Stimulated activated CD4-positive, alpha-beta T cell treated with anti-CD3 and anti-CD28 coated beads, Interleukin-15, amount 100 ng/mL, for 24 hours (primary cell): ENCODE data around the gene PTMA.

Experiments
- DNase-seq: peaks from one replicate; pipeline ENCODE4 v3.0.0-alpha.2; 2020

Gene PTMA

DNA sequence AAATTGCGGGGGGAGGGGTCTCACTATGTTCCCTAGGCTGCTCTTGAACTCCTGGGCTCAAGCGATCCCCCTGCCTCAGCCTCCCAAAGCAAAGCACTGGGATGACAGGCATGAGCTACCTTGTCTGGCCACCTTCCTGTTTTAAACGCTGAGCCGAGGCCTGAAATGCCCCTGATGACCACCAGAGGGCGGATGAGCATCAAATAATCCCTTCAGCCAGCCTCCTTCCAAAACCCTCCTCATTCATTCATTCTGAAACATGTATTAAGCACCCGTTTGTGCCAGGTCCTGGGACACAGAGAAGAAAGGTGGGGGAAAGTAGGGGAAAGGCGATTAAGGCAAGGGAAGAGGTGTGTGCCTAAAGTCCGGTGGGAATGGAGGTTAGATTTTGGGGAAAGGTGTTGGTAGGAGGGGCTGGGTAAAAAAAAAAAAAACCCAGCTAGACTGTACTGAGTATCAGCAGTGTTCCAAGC, 30.7 kb upstream of the PTMA start:
- peak; percentile 86 for DNase-seq

DNA sequence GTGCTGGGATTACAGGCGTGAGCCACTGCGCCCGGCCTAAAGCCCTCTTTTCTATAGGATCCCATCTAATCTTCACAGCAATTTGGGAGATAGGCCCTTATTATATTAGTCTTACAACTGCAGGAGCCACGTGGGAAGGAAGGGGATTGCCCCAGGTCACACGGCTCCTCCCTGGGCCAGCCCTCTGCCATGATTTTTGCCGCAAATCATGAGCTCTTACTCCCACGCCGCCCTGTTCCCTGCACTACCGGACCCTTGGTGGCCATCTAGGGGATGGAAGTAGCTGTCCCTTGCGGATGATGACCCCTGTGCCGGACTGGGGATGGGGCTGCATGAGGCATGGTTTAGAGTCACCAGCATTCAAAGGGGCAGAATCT, 28.4 kb upstream of the PTMA start:
- no peak for DNase-seq

DNA sequence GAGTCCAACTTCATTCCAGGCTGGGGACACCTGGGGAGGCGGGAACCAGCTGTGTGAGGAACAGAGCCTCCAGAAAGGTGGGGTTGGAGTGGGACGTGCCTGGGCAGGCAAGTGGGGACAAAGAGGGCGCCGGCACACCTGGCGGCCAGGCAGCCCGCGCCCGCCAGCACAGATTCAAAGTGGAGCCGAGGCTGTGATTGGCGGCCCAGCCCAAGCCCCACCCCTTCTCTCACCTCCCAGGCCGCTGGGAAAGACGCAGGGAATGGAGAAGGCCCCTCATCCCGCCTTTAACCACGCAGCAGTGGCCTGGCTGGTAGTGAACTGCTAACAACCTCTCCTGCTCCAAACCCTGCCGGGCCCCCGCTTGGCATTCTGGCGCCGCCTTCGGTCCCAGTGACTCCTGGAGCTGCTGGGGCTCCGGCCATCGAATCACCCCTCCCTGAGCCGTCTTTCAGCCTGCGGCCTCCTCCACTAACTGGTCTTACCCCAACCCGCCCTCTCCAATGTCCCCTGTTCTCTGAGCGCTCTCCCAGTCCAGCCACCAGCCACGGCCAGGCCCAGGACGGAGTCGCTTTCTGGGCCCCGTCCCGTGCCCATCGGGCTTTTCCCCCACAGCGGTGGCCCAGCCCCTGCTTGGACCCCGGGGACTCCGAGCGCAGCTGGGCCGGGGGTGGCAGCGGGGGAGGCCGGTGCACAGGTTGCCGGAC, 27.9 kb upstream of the PTMA start:
- DNase-seq: no peak

DNA sequence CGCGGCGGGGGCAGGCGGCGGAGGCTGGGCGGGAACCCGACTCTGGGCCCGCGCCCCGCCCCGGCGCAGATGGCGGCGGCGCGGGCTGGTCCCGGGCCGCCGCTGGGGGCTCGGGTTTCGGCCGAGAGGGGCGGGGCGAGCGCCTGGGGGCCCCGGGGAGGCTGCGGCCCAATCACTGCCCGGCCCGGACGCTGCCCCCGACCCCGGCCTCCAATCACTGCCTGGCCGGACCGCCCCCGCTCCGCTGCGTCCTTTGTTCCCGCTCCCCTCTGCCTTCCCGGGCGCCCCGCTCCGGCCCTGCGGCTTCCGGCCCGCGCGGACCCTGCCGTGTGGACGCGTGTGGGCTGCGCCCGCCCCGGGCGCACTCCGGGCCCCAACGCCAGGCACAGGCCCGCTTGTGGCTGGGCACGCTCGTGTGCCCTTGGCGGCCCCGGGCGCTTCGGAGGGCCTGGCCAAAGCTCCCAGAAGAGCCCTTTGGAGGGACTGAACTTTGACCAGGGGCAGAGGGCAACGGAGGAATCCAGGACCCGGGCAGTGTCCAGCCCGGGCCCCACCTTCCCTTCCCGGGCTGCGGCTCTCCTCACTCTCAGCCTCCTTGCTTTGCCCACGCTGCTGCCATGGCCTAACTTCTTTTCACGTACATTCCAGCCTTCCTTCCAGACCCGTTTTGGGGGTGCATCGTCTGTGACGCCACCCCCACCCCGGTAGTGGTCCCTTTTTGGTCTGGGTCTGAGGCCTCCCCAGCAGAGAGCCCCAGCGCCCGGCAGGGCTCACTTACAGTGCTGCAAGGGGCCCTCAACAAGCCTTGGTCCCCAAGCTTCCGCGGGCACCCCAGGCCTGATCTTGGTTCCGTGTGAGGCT, 27.1 kb upstream of the PTMA start:
- DNase-seq: peak; percentile 42

DNA sequence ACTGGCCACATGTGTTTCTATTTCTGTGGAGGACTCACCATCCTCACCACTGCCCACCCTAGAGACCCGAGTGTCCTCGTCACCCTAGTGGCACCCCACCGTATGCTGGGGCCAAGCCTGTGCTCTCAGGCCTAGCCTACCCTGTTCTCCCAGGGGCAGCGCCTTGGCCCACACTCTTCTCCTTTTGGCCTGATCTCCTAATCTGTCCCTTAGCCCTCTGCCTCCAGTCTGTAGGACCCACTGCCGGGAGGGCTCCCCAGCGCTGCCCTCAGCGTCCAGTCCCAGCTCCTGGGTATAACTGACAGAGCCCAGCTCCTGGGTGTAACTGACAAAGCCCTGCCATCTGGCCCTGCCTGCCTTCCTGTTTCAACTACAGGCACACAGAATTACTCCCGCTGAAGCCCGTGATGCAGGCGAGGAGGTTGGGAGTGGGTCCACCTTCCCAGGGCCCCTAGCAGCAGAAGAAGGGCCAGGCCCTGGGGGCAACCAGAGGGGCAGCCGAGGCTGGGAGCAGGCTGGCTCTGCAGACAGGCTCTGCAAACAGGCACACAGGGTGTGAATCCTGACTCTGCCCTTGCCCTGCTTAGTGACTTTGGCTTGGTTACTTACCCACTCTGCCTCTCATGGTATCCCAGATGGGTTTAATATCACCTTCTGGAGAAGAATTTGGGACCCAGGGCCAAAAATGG, 25.6 kb upstream of the PTMA start:
- no peak for DNase-seq

DNA sequence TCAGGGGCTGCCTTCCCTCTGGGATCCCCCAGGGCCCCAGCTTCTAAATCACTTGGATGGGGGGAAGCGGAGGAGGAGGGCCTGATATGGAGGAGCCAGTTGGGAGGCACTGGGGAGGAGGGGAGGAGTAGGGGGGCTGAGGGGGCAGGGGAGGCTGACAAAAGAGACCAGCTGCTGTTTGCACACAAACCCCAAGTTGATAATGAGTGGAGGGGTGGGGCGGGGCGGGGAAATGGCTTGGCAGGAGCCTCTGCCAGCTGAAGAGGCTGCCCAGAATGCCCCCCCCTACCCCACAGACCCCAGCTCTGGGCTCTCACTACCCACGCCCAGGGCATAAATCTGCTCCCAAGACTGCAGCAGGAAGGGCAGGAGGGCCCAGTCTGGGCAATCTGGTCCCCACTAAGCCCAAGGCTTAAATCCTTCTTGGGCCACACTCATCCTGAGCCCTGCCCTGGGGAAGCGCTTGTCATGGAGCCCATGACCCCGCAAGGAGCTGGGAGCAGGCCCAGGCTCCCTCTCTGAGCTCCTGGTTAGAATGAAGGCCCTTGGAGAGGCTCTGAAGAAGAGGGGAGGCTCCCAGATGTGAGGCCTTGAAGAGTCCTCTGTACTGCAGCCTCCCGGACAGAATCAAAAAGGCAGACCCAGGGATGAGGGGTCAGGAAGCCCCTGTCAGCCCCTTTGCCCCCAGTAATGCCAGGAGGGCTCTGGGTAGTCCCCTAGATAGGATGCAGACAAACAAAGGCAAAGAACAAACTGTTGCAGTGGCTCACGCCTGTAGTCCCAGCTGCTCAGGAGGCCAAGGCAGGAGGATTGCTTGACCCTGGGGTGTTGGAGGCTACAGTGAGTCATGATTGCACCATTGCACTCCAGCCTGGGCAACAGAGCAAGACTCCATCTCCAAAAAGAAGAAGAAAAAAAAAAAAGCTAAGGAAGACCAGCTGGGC, 24.8 kb upstream of the PTMA start:
- no peak for DNase-seq

DNA sequence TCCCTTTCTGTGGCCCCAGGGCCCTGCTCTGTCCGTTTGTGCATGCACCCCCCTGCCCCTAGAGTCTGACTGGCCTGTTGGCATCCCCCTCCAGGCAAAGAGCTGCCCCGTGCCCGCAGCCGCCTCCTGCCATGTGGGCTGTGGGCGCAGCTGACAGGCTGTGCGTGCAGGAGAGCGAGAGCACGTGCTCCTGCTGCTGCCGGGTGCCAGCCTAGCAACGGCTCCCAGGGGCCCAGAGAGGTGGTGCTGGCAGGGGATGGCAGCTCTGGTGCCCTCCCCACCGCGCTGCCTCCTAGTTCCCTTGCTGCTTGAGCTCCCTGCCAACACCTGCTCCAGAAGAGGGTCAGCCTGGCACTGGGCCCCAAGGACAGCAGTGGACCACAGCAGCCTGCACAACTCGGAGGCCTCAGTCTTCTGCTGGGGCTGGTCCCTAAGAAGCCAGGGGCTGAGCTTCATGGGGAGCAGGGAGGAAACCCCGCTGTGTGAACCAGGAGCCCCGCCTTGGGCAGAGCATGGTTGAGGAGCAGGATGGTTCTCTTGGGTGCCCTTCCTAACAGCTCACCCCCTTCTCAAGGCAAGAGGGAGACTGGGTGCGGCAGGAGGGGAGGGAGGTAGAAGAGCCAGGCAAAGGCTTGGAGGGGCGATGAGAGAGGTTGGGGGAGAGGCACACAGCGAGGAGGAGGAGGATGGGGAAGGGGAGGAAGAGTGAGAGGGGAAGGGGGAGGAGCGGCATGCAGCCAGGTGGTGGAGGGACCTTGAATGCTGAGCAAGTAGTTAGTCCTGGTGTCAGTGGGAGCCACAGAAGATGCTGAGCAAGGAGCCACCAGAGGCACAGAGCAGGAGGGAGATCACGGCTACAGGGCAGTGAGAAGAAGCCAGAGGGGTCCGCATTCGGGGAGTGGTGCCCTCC, 23.8 kb upstream of the PTMA start:
- DNase-seq: no peak

DNA sequence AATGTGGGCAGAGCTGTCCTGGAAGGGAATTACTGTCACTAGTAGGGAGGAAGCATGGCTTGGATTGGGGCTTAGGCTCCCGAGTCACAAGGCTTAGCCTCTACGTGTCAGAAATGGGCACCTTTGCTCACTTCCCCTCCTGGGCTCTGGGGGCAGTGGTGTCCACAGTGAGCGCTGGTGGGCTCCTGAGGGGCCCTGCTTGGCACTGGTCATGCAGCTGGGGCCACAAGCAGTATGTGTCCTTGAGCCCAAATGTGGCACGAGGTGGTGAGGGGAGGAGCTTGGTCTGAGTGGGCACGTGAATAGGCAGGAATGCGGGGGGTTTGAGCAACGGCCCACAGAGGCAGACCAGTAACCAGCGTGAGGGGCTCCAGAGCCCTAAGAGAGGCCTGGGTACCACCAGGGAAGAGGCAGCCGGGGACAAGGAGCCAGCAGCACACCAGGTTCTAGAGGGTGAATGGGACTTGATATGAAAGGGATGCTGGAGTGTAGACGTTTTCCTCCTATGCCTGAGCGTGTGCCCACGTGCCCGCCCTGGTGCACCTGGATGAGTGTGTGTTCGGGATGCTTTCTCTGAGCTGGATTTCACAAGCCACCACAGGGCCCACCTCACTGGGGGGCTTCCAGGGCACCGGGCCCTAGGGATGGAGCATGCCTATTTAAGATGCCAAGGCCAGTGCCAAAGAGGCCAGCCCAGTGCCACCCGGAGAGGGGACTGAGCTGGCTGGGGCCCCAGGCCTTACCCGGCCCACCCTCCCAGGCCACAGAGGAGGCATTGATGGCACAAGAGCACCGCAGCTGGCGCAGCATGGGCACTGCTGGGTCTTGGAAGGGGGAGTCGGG, 22.8 kb upstream of the PTMA start:
- no peak for DNase-seq

DNA sequence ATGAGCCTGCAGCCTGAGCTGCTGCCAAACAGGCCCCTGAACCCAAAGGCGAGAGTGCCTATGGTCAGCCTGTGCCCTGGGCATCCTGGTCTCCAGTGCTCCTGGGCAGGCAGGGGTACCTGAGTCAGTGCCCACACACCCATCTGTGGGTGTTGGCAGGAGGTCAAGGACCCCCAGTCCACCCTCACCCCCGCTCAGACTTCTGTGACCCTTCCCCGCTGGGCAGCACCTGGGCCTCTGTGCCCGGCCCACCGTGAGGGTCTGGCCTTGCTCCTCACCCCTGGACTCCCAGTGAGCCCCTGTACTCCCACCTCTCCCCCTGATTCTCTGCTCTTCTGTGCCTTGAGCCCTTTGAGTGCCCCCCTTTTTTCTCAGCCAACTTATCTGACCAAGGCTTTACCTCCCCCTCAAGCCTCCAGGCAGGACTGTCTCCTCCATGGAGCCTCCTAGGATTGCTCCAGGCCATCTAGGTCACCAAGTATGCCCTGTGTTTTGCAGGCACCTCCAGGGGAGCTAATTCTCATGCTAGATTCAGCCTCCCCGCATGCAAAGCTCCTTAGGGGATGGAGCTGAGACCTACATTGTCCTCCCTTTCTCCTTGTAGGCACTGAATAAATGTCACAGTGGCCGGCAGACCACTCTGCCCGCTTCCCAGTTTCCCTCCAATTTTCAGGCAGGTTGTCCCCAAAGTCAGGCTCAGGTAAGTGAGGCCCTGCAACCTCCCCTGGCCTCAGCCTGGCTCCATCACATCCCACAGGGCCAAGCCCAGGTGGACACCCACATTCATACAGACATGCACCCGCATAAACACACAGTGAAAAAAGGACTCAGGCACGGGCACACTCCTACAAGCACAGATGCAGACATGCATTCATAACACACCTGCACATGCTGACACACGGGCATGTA, 21.9 kb upstream of the PTMA start:
- DNase-seq: no peak

DNA sequence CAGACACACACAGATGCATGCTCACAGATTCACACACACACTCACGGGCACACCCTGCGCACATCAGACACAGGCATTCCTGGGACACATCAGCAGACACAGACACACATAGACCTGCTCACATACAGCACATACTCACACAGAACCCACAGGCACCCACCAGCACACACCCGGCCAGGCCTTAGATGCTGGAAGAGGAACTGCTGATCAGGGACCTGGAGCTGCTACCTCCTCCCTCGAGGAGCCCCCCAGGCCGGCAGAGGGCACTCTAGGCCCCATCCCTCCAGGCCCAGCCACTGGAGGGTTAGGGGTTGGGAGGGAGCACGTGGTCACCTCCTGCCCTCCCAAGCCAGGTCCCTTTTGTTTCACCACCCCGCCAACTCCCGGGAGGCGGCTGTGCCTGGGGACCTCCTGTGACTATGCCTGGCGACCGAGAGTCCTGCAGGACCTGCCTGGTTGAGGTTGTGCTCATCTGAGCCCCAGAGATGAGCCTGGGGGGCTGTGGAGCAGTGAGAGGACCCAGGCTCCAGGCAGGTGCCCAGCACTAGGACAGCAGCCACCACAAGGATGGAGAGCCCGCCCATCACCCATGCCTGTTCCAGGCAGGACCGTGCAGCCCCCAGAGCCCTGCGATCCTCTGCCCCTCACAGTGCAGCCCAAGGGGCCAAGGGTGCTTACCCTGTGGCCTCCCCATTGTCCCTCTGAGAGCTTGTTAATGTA, 21.0 kb upstream of the PTMA start:
- DNase-seq: peak; percentile 79

DNA sequence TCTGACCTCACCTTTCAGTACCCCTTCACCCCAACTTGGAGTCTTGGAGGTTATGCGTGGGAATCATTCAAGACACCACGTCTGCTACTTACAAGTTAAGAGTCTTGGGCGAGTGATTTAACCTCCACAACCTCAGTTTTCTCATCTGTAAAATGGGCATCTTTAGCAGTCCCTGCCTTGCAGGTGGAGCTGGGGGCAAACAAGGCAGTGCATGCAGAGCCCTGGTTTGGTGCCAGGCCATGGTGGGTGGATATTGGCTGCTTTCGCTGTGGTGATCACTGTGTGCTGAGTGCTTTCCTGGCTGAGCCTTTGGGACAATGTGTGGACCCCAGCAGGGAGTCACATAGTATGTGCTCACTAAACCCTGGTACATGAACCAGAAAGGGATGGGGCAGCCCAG, 20.4 kb upstream of the PTMA start:
- no peak for DNase-seq

DNA sequence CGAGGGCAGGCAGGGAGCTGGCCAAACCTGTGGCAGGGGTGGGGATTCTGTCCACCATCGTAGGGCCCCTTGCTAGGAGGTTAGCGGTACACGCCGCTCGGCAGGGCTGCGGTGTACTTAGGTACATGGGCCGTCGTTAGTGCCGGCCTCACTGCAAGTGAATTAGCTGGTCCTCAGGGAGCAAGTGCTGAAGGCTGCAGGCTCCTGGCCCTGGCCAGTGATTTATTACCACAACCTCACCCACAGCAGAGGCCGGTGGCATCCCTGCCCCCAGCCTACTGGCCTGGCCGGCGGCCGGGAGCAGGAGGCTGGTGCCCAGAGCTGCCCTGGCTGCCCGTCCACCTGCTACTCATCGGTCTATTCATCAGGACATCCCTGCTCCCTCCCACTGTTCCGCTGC, 19.6 kb upstream of the PTMA start:
- no peak for DNase-seq

DNA sequence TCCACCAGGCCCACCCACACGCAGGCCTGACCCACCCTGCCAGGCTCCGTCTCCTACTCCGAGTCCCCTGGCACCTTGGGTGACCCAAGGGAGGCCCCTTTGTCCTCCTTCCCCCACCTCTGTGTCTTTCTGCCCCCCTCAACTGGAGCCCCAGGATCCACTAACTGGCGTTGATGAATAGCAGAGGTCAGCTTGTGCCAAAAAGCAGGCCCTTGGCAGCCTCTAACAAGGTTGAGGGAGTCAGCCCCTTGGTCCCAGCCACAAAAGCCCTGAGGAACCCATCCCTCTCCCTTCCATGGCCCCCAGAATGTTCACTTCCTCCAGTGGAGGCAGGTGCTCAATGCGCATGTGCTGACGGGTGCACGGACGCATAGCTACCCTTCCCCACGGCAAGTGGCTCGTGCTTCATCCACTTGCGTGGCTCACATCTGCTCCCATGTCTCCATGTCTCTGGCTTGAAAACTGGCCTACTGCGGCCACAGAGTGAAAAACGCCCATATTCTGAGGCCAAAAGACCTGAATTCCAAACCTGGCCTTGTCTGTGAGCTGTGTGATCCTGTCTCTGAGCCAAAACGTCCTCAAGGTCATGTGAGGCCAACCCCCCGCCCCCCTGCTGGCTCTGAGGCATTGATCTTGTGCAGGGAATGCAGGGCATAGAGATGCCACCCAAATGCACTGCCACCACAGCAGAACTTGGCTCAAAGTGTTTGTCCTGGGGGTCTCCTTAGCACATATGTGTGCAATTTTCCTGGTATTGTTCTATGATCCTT, 19.0 kb upstream of the PTMA start:
- no peak for DNase-seq

DNA sequence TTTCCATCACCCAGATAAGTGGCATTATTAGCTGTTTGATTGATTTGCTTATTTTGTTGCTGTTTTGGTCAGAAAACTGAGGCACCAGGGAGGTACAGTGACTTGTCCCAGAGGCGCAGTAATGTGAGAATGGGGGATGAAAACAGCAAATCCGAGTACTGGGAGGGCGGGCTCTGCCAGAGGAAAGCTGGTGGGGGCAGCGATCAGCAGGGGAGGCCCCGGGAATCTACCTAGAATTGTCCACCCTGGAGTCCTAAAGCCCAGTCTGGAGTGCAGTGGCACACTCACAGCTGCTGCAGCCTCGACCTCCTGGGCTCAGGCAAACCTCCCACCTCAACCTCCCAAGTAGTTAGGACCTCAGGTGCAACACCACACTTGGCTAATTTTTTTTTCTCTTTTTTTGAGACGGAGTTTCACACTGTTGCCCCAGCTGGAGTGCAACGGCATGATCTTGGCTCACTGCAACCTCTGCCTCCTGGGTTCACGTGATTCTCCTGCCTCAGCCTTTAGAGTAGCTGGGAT, 17.0 kb upstream of the PTMA start:
- DNase-seq: no peak

DNA sequence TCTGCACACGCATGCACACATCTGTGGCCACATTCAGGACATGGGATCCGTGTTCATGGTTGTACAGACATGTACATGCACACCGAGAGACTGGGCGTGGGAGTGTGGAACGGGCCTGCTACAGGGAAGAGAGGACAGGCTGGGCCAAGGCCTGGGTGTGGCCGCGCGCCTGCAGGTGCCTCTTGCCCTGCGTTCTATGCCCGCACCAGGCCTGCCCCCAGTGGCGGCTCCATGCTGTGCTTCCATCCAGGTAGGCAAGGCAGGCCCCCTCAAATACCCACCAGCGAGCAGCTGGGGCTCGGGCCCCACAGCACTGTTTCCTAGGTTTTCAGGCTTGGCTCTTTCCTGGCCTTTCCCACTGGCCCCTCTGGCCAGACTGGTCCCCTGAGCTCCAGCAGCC, 15.5 kb upstream of the PTMA start:
- no peak for DNase-seq

DNA sequence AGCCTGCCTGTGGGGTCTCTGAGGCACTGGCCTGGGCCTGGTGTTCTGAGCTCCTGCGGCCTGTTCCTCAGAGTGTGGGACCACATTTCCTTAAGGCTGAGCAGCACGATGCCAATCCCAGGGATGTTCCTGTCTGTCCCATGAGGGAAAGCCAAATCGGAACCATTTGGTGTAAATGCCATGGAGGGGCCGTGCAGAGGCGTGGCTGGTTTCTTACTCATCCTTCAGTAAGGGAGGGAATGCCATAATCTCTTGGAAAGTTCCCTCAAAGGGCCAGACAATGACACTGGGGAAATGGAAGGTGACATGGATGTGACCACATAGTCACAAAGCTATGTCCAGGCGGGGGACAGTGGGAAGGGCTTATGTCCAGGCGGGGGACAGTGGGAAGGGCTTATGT, 14.4 kb upstream of the PTMA start:
- no peak for DNase-seq

DNA sequence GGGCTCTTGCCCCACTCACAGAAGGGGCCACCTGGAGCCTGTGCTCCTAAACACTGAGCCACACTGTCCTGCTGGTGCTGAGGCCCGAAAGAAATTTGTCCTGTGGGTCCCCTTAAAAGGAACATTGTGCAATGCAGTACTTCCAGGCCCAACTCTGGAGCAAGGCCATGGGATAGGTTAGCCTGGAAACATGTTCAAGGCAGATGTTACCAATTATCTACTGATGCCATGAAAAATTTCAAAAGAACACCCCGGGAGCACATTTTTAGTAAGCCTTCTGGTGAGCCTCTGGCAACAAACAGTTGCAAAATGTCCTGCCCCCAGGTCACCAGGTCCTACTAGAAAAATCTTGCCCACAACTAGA, 12.3 kb upstream of the PTMA start:
- DNase-seq: no peak

DNA sequence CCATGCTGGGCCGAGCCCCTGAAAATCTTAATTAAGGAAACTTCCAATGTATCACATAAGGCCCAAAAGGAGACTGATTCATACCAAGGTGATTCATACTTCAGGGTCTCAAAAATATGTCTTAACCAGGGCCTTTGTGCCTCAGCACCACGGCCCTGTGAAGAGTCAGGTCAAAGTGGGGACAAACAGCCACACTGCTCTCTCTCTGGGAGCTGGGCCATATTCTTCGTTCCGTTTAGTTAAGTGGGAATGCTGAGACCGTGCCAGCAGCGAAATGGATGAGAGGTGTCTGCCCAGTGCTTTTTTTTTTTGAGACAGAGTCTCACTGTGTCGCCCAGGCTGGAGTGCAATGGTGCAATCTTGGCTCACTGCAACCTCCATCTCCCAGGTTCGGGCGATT, 9.3 kb upstream of the PTMA start:
- no peak for DNase-seq
